ENCODE results near the gene GNAT3. TPM values are rescaled to one million over a fixed set of nuclear protein-coding genes. Genes with fewer than 3 reads are reported as not detected.

GNAT3 gene
- total RNA-seq, 1 donor from 2014 or later: not detected

GRCh38 chr7:80491462-80491861 lies 20.4 kb downstream of the GNAT3 start:
- H3K36me3 ChIP-seq (ENCODE audit: control insufficient read depth, insufficient read depth, low read length): no peaks in the 10 kb centered on the region
- no peaks in the 10 kb centered on the region for H3K27me3 ChIP-seq (ENCODE audit: control insufficient read depth, insufficient read depth, low read length)
- no peak overlapping the region for H3K4me3 ChIP-seq (ENCODE audit: low read depth, low read length)
- DNase-seq (ENCODE audit: low read depth): no peak
- TF ChIP-seq, protein P1, sequence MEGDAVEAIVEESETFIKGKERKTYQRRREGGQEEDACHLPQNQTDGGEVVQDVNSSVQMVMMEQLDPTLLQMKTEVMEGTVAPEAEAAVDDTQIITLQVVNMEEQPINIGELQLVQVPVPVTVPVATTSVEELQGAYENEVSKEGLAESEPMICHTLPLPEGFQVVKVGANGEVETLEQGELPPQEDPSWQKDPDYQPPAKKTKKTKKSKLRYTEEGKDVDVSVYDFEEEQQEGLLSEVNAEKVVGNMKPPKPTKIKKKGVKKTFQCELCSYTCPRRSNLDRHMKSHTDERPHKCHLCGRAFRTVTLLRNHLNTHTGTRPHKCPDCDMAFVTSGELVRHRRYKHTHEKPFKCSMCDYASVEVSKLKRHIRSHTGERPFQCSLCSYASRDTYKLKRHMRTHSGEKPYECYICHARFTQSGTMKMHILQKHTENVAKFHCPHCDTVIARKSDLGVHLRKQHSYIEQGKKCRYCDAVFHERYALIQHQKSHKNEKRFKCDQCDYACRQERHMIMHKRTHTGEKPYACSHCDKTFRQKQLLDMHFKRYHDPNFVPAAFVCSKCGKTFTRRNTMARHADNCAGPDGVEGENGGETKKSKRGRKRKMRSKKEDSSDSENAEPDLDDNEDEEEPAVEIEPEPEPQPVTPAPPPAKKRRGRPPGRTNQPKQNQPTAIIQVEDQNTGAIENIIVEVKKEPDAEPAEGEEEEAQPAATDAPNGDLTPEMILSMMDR (IDR thresholded peaks at IDR 0.05; ENCODE audit: insufficient read depth, low read length, poor library complexity, severe bottlenecking): no peak

GRCh38 chr7:80488851-80489370 lies 23.0 kb downstream of the GNAT3 start:
- TF ChIP-seq, protein P1 (IDR thresholded peaks at IDR 0.05; ENCODE audit: insufficient read depth, low read length, poor library complexity, severe bottlenecking): no peak
- Histone ChIP-seq H3K36me3 (ENCODE audit: control insufficient read depth, insufficient read depth, low read length) (no peaks in the 10 kb centered on the region), H3K4me3 (ENCODE audit: low read depth, low read length) (no peak overlapping the region), H3K27me3 (ENCODE audit: control insufficient read depth, insufficient read depth, low read length) (no peaks in the 10 kb centered on the region)
- no peak for DNase-seq (ENCODE audit: low read depth)

DNA sequence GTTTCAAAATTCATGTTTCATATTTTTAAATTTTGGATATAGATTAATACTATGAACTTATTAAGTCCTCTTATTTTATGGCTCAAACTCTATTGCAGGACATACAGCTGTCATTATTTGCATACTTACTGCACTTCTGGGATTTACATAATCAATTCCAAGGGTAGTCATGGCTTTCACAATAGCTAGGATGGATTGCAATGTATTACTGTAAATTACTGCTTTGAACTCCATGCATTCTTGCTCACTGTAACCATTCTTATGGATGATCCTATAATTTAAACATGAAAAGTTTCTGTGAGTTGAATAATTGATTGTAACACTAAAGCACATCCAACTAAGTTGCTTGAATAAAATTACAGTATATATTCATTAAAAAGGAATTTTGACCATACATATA lies 23.5 kb downstream of the GNAT3 start:
- TF ChIP-seq, protein P1 (IDR thresholded peaks at IDR 0.05; ENCODE audit: insufficient read depth, low read length, poor library complexity, severe bottlenecking): no peak
- Histone ChIP-seq H3K36me3 (ENCODE audit: control insufficient read depth, insufficient read depth, low read length) (no peaks in the 10 kb centered on the region), H3K27me3 (ENCODE audit: control insufficient read depth, insufficient read depth, low read length) (no peaks in the 10 kb centered on the region), H3K4me3 (ENCODE audit: low read depth, low read length) (no peak overlapping the region)
- no peak for DNase-seq (ENCODE audit: low read depth)

DNA sequence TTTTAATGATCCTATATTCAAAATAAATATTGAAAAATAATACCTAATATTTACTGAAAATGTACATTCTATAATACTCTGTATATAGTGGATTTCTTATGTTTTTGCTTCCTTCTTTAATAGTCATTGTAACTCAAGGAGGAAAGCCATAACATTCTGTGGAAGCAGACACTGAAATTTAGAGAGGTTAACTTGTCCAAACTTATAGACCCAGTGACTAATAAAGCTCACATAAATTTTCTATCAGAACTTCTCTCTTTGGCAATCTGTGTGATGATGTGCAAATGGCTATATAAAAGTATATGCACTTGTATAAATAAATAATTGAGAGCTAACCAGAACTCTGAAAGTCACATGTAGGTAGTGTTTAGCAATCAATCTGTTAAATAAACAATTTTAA lies 26.1 kb downstream of the GNAT3 start:
- TF ChIP-seq, protein P1 (IDR thresholded peaks at IDR 0.05; ENCODE audit: insufficient read depth, low read length, poor library complexity, severe bottlenecking): no peak
- DNase-seq (ENCODE audit: low read depth): no peak
- Histone ChIP-seq H3K27me3 (ENCODE audit: control insufficient read depth, insufficient read depth, low read length) (no peaks in the 10 kb centered on the region), H3K36me3 (ENCODE audit: control insufficient read depth, insufficient read depth, low read length) (no peaks in the 10 kb centered on the region), H3K4me3 (ENCODE audit: low read depth, low read length) (no peak overlapping the region)

DNA sequence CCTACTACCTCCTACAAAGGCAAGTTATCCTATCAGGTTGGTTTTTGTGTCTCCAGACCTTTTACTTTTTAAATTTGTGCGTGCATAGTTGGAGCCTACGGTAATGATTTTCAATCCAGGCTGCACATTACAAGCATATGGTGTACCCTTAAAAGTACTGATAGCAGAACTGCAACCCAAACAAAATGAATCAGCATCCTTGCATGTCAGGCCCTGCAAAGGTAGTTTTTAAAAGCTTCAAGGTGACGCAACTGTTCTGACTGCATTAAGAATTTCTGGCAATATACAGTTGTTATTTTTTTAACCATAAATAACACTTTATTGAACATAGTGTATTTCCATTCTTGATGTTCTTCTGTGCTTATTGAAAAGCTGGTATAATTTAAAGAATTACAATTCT lies 28.9 kb downstream of the GNAT3 start:
- no peak overlapping the region for H3K4me3 ChIP-seq (ENCODE audit: low read depth, low read length)
- no peak for DNase-seq (ENCODE audit: low read depth)
- H3K36me3 ChIP-seq (ENCODE audit: control insufficient read depth, insufficient read depth, low read length): no peaks in the 10 kb centered on the region
- TF ChIP-seq, protein P1 (IDR thresholded peaks at IDR 0.05; ENCODE audit: insufficient read depth, low read length, poor library complexity, severe bottlenecking): no peak
- H3K27me3 ChIP-seq (ENCODE audit: control insufficient read depth, insufficient read depth, low read length): no peaks in the 10 kb centered on the region

GRCh38 chr7:80481196-80481884 lies 30.5 kb downstream of the GNAT3 start:
- TF ChIP-seq, protein P1 (IDR thresholded peaks at IDR 0.05; ENCODE audit: insufficient read depth, low read length, poor library complexity, severe bottlenecking): no peak
- Histone ChIP-seq H3K36me3 (ENCODE audit: control insufficient read depth, insufficient read depth, low read length) (no peaks in the 10 kb centered on the region), H3K27me3 (ENCODE audit: control insufficient read depth, insufficient read depth, low read length) (no peaks in the 10 kb centered on the region), H3K4me3 (ENCODE audit: low read depth, low read length) (no peak overlapping the region)
- DNase-seq (ENCODE audit: low read depth): peak; percentile 25

All from kidney epithelial cell (primary cell).